Thyroid gland (tissue), 4 donors: Measurements from ENCODE around the gene RSPO1.

Source experiments
- CTCF ChIP-seq, 6 experiments: fragments of 200-600 bp in 3 of 6; fragments of 450-650 bp in 3 of 6; sonication (generic) in 3 of 6; IDR thresholded peaks; one replicate each; pipeline ENCODE4 v1.5.1; 2016 to 2019; ENCODE audit warnings: antibody characterized with exemption in 6 of 6, mild to moderate bottlenecking in 2 of 6, inconsistent platforms in 1 of 6, moderate library complexity in 1 of 6
- POLR2A ChIP-seq, 2 donors: fragments of 450-650 bp; IDR thresholded peaks; one replicate each; pipeline ENCODE4 v1.6.1; 2017; ENCODE audit warnings: antibody characterized with exemption in 2 of 2, mild to moderate bottlenecking in 2 of 2, moderate library complexity in 1 of 2

- TF ChIP-seq CTCF (IDR thresholded peaks at IDR 0.05), result no peak
- TF ChIP-seq POLR2A (IDR thresholded peaks at IDR 0.05), result no peak
Observed at GRCh38 chr1:37605806-37606474, 28.8 kb downstream of the RSPO1 start.
